Stimulated activated naive B cell treated with anti-CD40 and anti-IgM and Interleukin-4, amounts not matched to agents 10 μg/mL and 1 μg/mL and 100 μg/mL, for 72 hours (primary cell): ENCODE results near the gene KDM6A.
A peak's percentile ranks its signal among the peaks of the same experiment; 100 is the strongest.
"Not testable (repeated sequence)": the region's sequence is repeated elsewhere in the genome, so short reads cannot be mapped to it uniquely, and the experiment has no call there.

Experiments used
- ATAC-seq, 2 donors: fragments of 150-1000 bp; cut with Tn5 transposase; replicated peaks; 2 replicates each; pipeline ENCODE4 v1.10.0; 2021; ENCODE audit warnings: moderate library complexity in 1 of 2
- DNase-seq: peaks from one replicate; pipeline ENCODE4 v3.0.0; 2021
- H3K27ac Mint-ChIP-seq: one replicate; pipeline ENCODE4 v1.8.0; 2022; ENCODE audit warnings: mild to moderate bottlenecking, mixed read lengths
- H3K27me3 Mint-ChIP-seq, 2 donors: one replicate each; pipeline ENCODE4 v1.8.0; 2022; ENCODE audit warnings: mixed read lengths in 2 of 2
- H3K36me3 Mint-ChIP-seq, 2 donors: one replicate each; pipeline ENCODE4 v1.8.0; 2022; ENCODE audit warnings: mixed read lengths in 2 of 2, mild to moderate bottlenecking in 1 of 2
- H3K4me1 Mint-ChIP-seq, 2 donors: one replicate each; pipeline ENCODE4 v1.8.0; 2022; ENCODE audit warnings: mixed read lengths in 2 of 2, mild to moderate bottlenecking in 1 of 2
- H3K4me3 Mint-ChIP-seq, 2 donors: one replicate each; pipeline ENCODE4 v1.8.0; 2022; ENCODE audit warnings: mild to moderate bottlenecking in 2 of 2, mixed read lengths in 2 of 2, moderate library complexity in 1 of 2
- H3K9me3 Mint-ChIP-seq, 2 donors: one replicate each; pipeline ENCODE4 v1.8.0; 2022; ENCODE audit warnings: mixed read lengths in 2 of 2, mild to moderate bottlenecking in 1 of 2

Gene KDM6A

GRCh38 chrX:44999872-45000271 lies 126.9 kb downstream of the KDM6A start:
- not testable (repeated sequence) for H3K27ac Mint-ChIP-seq, DNase-seq, H3K27me3 Mint-ChIP-seq, H3K4me3 Mint-ChIP-seq, H3K9me3 Mint-ChIP-seq, ATAC-seq
- H3K4me1 Mint-ChIP-seq = peaks cover 41 to 51% of the 10 kb centered on the region in 2 donors
- peaks cover 0 to 28% of the 10 kb centered on the region in 2 donors for H3K36me3 Mint-ChIP-seq

- ATAC-seq (no peak), DNase-seq (no peak)
- Mint-ChIP-seq H3K4me3 (peak overlapping the region in 1 of 2 donors; percentile 35), H3K36me3 (peaks cover 2 to 31% of the 10 kb centered on the region in 2 donors), H3K9me3 (peaks cover 6 to 9% of the 10 kb centered on the region in 2 donors), H3K27me3 (no peaks in the 10 kb centered on the region), H3K27ac (no peak overlapping the region), H3K4me1 (peaks cover 44 to 55% of the 10 kb centered on the region in 2 donors)
Observed at GRCh38 chrX:45001048-45001447, 128.1 kb downstream of the KDM6A start.

GRCh38 chrX:45003085-45003484 lies 130.1 kb downstream of the KDM6A start:
- Mint-ChIP-seq H3K4me1 (peaks cover 38 to 53% of the 10 kb centered on the region in 2 donors), H3K4me3 (no peak overlapping the region), H3K27ac (no peak overlapping the region), H3K27me3 (no peaks in the 10 kb centered on the region), H3K9me3 (peaks cover 5 to 14% of the 10 kb centered on the region in 2 donors), H3K36me3 (peaks cover 7 to 35% of the 10 kb centered on the region in 2 donors)
- ATAC-seq (no peak), DNase-seq (no peak)

- no peak for ATAC-seq
Observed at GRCh38 chrX:45006002-45006800, 133.2 kb downstream of the KDM6A start.

GRCh38 chrX:45007598-45007997 lies 134.6 kb downstream of the KDM6A start:
- no peaks in the 10 kb centered on the region for H3K27me3 Mint-ChIP-seq
- H3K27ac Mint-ChIP-seq = peak overlapping the region; percentile 56
- ATAC-seq (peak; percentile 75 to 89), DNase-seq (no peak)
- peaks cover 3 to 9% of the 10 kb centered on the region in 2 donors for H3K9me3 Mint-ChIP-seq
- peaks cover 9 to 39% of the 10 kb centered on the region in 2 donors for H3K36me3 Mint-ChIP-seq
- H3K4me1 Mint-ChIP-seq = peaks cover 23 to 25% of the 10 kb centered on the region in 2 donors
- H3K4me3 Mint-ChIP-seq = peak overlapping the region in 1 of 2 donors; percentile 16

More at GRCh38 chrX:45006002-45006800, 133.2 kb downstream of the KDM6A start:
- Mint-ChIP-seq H3K27ac (peak overlapping the region; percentile 72), H3K4me3 (peak overlapping the region in 1 of 2 donors; percentile 28), H3K27me3 (no peaks in the 10 kb centered on the region), H3K4me1 (peaks cover 25 to 32% of the 10 kb centered on the region in 2 donors), H3K36me3 (peaks cover 7 to 31% of the 10 kb centered on the region in 2 donors), H3K9me3 (peaks cover 3 to 9% of the 10 kb centered on the region in 2 donors)
- no peak for DNase-seq

- Mint-ChIP-seq H3K4me1 (peaks cover 26 to 36% of the 10 kb centered on the region in 2 donors), H3K27me3 (no peaks in the 10 kb centered on the region), H3K4me3 (no peak overlapping the region)
Observed at GRCh38 chrX:45009371-45010000, 136.5 kb downstream of the KDM6A start.

GRCh38 chrX:45011131-45011530 lies 138.1 kb downstream of the KDM6A start:
- peaks cover 26 to 28% of the 10 kb centered on the region in 2 donors for H3K4me1 Mint-ChIP-seq
- no peak overlapping the region for H3K4me3 Mint-ChIP-seq
- H3K27ac Mint-ChIP-seq = no peak overlapping the region
- H3K36me3 Mint-ChIP-seq = peaks cover 7 to 26% of the 10 kb centered on the region in 2 donors
- no peak for ATAC-seq
- H3K27me3 Mint-ChIP-seq = no peaks in the 10 kb centered on the region
- DNase-seq = no peak
- peaks cover 1 to 5% of the 10 kb centered on the region in 2 donors for H3K9me3 Mint-ChIP-seq

More at GRCh38 chrX:45009371-45010000, 136.5 kb downstream of the KDM6A start:
- peaks cover 9 to 34% of the 10 kb centered on the region in 2 donors for H3K36me3 Mint-ChIP-seq
- H3K27ac Mint-ChIP-seq = no peak overlapping the region
- ATAC-seq (no peak), DNase-seq (no peak)
- H3K9me3 Mint-ChIP-seq = peaks cover 3 to 9% of the 10 kb centered on the region in 2 donors

GRCh38 chrX:45011597-45011996 lies 138.6 kb downstream of the KDM6A start:
- no peaks in the 10 kb centered on the region for H3K27me3 Mint-ChIP-seq
- ATAC-seq (no peak), DNase-seq (no peak)
- peaks cover 0 to under 1% of the 10 kb centered on the region in 2 donors for H3K9me3 Mint-ChIP-seq
- H3K36me3 Mint-ChIP-seq = peaks cover 2 to 22% of the 10 kb centered on the region in 2 donors
- no peak overlapping the region for H3K27ac Mint-ChIP-seq
- H3K4me3 Mint-ChIP-seq = no peak overlapping the region
- H3K4me1 Mint-ChIP-seq = peaks cover 22 to 23% of the 10 kb centered on the region in 2 donors

- no peak for ATAC-seq
- peaks cover 4 to 13% of the 10 kb centered on the region in 2 donors for H3K36me3 Mint-ChIP-seq
- no peaks in the 10 kb centered on the region for H3K27me3 Mint-ChIP-seq
- no peak overlapping the region for H3K4me3 Mint-ChIP-seq
- H3K4me1 Mint-ChIP-seq = peaks cover 16 to 19% of the 10 kb centered on the region in 2 donors
- H3K9me3 Mint-ChIP-seq = no peaks in the 10 kb centered on the region
- H3K27ac Mint-ChIP-seq = no peak overlapping the region
- DNase-seq = no peak
Observed at GRCh38 chrX:45017946-45018345, 145.0 kb downstream of the KDM6A start.

- Mint-ChIP-seq H3K4me3 (no peak overlapping the region), H3K9me3 (no peaks in the 10 kb centered on the region), H3K27ac (no peak overlapping the region), H3K27me3 (no peaks in the 10 kb centered on the region), H3K36me3 (peaks cover 6 to 28% of the 10 kb centered on the region in 2 donors), H3K4me1 (peaks cover 10 to 22% of the 10 kb centered on the region in 2 donors)
- no peak for ATAC-seq
- DNase-seq = no peak
Observed at GRCh38 chrX:45022150-45022549, 149.2 kb downstream of the KDM6A start.

GRCh38 chrX:45024501-45024900 lies 151.5 kb downstream of the KDM6A start:
- peaks cover 13 to 24% of the 10 kb centered on the region in 2 donors for H3K4me1 Mint-ChIP-seq
- H3K9me3 Mint-ChIP-seq = no peaks in the 10 kb centered on the region
- no peak overlapping the region for H3K4me3 Mint-ChIP-seq
- H3K27me3 Mint-ChIP-seq = no peaks in the 10 kb centered on the region
- peaks cover 9 to 29% of the 10 kb centered on the region in 2 donors for H3K36me3 Mint-ChIP-seq
- DNase-seq = no peak
- no peak overlapping the region for H3K27ac Mint-ChIP-seq
- ATAC-seq = no peak

GRCh38 chrX:45026036-45026435 lies 153.0 kb downstream of the KDM6A start:
- Mint-ChIP-seq H3K36me3 (peaks cover 9 to 29% of the 10 kb centered on the region in 2 donors), H3K4me1 (peaks cover 13 to 31% of the 10 kb centered on the region in 2 donors)

GRCh38 chrX:45031830-45032378 lies 158.9 kb downstream of the KDM6A start:
- Mint-ChIP-seq H3K4me3 (no peak overlapping the region), H3K27ac (no peak overlapping the region)
- ATAC-seq = no peak

More at GRCh38 chrX:45026036-45026435, 153.0 kb downstream of the KDM6A start:
- ATAC-seq (no peak), DNase-seq (no peak)
- Mint-ChIP-seq H3K27ac (no peak overlapping the region), H3K9me3 (no peaks in the 10 kb centered on the region), H3K4me3 (no peak overlapping the region), H3K27me3 (no peaks in the 10 kb centered on the region)

GRCh38 chrX:45035071-45035470 lies 162.1 kb downstream of the KDM6A start:
- H3K27me3 Mint-ChIP-seq = no peaks in the 10 kb centered on the region
- no peaks in the 10 kb centered on the region for H3K9me3 Mint-ChIP-seq
- ATAC-seq (no peak), DNase-seq (no peak)
- H3K4me3 Mint-ChIP-seq = no peak overlapping the region
- peaks cover 0 to 6% of the 10 kb centered on the region in 2 donors for H3K4me1 Mint-ChIP-seq
- peak overlapping the region; percentile 14 for H3K27ac Mint-ChIP-seq
- peaks cover 2 to 17% of the 10 kb centered on the region in 2 donors for H3K36me3 Mint-ChIP-seq

More at GRCh38 chrX:45031830-45032378, 158.9 kb downstream of the KDM6A start:
- H3K36me3 Mint-ChIP-seq = peaks cover 5 to 16% of the 10 kb centered on the region in 2 donors
- H3K4me1 Mint-ChIP-seq = peaks cover 8 to 21% of the 10 kb centered on the region in 2 donors
- H3K27me3 Mint-ChIP-seq = no peaks in the 10 kb centered on the region
- no peaks in the 10 kb centered on the region for H3K9me3 Mint-ChIP-seq
- DNase-seq = no peak
